GM18498 (cell line): Measurements from ENCODE around the gene TMEM204.

Experiments used
- ATAC-seq: cut with Tn5 transposase; IDR thresholded peaks from one replicate; pipeline ENCODE4 v1.9.1; 2021; ENCODE audit warnings: mild to moderate bottlenecking, moderate library complexity; ENCODE audit not compliant: unreplicated experiment

TMEM204 gene

DNA sequence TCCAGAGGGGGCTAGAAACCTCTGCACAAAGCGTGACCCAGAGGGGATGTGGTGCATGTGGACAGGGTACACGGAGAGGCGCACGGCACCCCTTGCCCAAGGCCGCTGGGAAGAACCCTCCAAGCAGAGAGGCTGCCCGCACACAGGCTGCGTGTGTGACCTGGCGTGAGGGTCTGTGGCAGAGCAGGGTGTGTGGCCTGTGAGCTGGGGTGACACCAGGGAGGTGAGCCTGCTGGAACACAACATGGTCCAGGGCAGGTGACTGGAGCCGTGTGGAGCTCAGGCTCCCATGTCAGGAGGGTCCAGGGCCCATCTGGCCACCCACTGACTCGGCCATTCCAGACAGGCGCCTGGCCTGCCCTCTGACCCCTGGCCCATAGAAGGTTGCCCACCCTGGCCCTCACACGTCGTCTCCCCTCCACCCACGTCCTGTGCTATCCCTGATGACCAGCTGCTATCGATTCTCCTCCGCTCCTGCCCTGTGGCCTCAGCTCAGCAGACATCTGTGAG lies 14.8 kb upstream of the TMEM204 start:
- no peak for ATAC-seq

DNA sequence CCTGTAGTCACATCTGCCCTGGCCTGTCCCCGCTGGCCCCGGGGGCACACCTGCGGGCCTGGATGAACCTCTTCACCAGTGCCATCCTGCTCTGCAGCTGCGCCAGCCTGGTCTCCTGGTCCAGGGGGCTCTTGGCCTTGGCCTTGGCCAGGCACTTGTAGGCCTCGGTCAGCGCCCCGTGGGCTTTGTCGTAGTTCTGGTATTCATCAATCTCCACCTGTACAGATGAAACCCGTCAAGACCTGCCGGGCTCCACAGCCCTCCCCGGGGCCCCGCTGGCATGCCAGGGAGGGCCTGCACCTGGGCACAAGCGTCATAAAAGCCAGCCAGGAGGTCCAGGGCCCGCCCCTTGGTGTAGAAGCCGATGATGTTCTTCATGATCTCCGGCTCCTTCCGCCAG lies 13.6 kb upstream of the TMEM204 start:
- ATAC-seq, result no peak

DNA sequence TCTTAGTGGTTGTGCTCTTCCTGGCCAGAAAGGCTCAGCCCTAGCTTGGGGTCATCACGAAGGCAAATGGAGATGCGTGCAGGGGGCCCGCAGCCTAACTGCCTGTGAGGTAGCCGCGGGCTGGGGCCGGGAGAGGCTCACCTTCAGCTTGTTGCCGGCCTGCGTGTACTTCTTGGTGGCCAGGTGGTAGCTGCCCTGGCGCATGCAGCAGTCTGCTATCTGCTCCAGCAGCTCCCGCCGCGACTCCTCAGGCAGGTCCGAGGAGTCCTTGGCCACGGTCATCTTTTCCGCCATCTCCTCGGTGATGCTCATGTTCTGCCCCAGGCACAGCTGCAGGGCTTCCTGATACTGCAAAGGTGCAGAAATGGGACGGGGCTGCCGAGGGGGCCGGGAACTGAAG lies 13.0 kb upstream of the TMEM204 start:
- no peak for ATAC-seq

DNA sequence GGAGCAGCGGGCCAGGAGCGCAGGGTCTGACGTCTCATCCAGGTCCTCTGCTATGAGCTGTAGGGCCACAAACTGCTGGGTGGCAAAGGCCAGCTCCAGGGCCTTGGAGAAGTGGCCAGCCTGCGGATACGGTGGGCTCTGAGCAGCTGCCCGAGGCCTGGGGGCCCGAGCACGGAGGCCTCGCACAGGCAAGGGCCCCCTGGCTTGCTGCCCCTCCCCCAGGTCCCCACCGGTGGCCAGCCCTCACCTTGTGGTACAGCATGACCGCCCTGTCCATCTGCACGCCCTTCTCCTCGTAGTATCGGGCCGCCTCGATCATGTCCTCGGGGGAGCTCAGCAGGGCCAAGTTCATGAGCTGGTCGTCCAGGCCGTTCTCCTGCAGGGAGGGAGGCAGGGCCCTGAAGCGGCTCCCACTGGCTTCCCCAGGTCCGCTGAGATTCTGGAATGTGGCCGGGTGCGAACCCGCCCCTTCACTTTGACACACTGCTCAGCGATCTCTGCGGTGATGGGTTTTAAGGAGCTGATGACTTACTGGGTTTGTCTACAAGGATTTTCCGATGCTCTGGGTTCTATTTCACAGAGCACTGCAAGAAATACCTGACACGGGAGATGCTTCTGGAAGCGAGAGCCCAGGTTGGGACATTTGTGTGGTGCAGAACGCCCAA lies 9.8 kb upstream of the TMEM204 start:
- ATAC-seq, result no peak

DNA sequence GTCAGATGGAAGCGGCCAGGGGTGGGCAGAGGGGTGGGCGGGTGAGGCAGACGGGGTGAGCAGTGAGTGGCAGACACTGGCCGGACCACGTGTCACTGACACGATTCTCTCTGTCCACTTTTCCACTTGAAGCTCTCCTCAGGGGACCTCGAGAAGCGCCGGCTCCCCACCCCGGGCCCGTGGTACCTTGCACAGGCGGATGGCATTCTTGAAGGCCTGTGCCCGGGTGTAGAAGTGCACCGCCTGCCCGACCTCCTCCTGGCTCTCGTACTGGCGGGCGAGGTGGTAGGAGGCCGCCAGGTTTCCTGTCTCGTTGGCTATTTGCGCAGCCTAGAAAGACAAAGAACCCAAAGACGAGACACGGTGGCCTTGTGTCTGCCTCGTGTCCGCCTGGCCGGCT lies 9.1 kb upstream of the TMEM204 start:
- no peak for ATAC-seq

DNA sequence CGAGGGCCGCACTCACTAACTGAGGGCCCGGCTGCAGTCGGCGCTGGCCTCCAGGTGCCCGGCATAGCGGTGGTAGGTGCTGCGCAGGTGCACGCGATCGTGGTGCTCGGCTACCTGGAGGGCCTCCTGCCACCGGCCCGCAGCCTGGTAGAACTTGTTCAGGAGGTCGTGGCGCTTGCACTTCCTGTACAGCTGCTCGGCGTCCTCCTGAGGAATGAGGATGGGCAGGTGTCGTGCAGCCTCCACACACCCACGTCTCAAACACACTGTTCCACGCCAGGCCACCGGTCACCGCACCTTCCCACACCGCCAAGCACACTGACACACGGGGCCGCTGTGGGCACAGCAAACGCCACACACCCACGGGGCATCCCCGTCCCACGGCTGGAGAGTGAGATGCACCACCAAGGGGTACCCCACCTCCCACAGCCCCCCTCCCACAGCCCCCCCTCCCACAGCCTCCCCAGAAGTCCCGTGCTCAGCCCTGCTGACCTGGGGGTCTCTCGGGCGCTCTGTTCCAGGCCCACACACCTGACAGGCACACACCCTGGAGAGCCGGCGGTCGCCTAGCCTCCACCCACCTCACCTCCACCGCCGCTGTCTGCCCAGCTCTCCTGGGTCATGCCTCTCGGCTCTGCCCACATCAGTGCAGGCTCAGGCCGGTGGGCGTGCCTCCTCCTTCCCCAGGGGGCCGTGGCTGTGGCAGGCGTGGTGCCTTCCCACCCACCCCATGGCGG lies 7.4 kb upstream of the TMEM204 start:
- no peak for ATAC-seq

DNA sequence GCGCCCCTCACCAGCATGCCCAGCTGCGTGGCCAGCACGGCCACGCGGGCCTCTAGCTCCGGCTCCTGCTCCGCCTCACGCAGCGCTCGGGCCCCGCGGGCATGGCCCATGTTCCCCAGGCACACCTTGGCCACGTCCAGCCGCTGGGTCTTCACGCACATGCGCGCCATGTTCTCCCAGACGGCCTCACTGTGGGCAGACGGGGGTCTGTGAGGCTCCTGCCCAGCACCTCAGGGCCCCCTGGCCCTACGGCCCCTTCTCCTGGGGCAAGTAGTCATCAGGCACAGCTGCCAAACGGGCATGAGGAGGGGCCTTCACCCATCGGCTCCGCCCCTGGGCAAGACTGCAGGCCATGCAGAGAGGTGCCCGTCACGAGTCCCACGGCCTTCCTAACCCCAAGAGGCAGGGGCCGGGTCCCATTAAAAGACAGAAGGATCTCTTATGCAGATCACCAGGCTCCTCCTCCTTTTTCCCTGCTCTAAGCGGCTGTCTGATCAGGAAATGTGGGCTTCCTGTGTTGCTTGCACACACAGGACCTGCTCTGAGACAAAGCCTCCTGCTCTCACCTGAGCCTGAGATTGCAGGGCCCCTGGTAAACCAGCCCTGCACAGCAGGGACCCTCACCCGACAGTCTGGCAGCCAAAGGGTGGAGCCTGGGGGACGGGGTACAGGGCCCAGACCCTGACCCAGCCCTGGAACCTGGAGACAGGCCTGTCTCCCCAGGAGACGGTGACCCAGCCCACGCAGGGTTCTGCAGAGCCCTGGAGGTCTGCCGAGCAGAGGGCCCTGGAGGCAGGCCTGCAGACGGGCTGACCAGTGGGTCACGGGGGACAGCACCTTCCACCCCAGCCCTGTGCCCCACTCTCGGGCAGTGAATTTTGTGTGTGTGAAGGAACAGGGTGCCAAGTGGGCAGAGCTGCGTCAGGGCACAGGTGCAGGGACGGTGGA lies 6.6 kb upstream of the TMEM204 start:
- no peak for ATAC-seq

DNA sequence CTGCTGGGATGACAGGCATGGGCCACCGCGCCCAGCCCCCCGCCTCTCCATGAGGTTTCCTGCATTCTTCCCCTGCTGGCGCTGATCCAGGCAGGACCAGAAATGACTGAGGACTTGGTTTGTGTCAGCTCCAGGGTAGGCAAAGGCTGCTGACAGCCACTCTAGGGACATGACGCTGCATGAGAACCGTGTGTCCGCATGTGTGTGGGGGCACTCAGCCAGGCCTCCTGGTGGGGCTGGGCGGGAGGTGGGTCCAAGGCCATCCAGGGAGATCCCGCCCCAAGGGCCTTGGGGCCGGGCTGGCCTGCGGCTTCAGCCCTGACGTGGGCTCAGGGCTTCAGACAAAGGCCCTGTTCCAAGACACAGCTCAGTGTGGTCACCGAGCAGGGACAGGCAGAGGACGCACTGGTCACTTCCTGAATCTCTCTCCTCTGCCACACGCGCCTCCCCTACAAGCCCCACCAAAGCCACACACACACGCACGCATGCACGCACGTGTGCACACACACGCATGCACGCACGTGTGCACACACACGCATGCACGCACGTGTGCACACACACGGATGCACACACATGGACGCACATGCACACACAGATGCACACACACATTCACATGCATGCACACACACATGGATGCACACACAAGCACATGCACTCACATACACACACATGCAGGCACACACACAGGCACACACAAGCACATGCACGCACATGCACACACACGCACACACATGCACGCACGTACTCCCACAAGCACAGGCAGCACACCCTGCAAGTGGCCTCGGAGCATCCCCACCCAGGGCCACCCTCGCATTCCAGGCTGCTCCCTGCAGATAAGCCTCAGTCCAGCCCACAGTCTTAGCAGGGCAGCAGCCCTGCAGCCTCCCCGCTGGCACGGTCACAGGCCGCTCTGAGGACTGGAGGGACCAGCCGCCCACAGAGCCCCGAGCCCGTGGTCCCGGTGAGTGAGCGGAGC lies 5.3 kb upstream of the TMEM204 start:
- no peak for ATAC-seq

DNA sequence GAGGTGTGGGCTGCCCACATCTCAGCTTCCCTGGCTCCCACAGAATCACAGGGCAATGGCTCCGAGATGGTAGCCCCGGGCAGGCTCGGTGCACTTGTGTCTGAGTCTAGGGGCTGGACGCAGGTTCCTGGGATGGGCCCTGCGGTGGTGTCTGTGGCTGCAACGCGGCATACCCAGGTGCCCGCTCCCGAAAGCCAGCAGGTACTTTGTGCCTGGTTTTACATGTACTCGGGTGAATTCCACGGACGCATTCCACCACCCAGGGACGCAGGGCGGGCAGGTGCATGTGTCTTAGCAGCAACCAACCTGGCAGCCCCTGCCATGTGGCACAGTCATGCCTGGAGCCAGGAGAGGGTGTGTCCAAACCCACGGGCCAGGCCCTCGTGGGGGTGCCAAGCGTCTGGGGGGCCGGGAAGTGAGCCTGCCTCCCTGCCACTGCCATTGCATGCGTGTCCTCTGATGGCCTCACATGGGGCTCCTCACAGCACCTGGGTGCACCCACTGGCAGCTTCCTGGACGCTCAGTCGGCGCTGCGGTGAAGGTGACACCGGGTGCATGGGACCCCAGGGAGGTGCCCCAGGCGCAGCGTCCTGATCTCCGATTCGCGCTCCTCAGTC lies 4.4 kb upstream of the TMEM204 start:
- ATAC-seq, result no peak

DNA sequence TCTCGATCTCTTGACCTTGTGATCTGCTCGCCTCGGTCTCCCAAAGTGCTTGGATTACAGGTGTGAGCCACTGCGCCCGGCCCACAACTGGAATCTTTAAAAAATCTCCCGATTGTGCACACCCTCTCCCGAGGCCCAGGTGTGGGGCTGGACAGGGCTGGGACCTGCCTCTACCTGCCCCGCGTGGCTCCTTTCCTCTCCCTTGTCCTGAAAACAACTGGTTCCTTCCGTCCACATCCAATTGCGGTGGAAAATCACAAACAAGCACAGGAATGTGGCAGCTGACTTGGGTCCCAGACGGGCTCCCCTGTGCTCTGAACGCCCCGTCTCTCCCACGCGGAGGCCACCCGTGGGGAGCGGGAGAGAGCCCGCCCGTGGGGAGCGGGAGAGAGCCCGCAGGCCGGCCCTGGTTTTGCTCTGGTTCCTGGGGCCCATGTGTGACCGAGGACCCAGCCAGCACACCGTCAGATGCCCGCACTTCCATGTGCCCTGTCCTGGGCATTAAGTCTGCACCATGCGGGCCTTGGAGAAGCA lies 3.0 kb upstream of the TMEM204 start:
- ATAC-seq, result no peak

DNA sequence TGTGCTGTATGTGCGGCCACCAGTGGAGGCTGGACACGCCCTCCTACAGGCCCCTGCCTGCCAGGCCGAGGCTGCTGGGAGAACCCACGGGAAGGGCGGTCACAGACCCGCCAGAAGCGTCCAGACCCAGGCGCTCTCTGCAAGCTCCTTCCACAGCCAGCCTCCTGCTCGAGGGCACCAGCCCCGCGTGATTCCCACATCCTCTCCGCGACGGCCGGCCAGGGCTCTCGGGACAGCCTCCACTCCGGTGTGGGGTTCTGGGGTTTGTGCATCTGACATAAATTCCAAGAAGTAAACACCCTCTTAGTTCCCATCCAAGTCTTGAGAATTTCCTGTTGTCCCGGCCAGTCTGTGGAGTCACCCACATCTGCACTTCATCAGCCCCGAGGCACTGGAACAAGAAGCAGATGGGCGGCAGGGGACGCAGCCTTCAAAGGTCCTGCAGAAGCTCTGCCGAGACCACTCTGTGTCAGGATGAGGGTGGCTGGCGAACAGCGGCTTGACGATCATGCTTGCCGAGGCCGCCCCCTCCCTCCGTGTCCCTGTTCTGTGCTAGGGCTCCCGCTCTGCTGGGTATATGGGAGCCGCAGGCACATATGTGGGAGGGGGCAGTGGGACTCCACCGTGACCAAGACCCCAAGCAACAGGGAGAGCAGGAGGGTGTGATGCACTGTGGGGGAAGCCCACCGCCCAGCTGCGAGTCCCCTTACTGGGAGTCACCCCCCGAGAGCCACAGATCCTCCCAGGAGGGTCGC lies 2.4 kb upstream of the TMEM204 start:
- no peak for ATAC-seq

DNA sequence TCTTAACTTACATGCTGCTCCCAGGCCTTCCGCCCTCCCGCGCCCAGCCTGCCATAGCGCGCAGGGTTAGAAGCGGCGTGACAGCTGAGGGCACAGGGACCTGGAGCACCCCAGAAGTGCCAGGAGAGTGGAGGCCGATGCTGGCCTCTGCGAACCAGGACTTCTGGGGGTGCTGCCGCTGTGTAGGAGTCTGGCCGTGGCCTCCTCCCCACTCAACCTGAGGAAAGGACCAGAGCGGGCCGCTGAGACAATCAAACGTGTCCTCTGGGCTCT lies 1.9 kb upstream of the TMEM204 start:
- ATAC-seq, result no peak

DNA sequence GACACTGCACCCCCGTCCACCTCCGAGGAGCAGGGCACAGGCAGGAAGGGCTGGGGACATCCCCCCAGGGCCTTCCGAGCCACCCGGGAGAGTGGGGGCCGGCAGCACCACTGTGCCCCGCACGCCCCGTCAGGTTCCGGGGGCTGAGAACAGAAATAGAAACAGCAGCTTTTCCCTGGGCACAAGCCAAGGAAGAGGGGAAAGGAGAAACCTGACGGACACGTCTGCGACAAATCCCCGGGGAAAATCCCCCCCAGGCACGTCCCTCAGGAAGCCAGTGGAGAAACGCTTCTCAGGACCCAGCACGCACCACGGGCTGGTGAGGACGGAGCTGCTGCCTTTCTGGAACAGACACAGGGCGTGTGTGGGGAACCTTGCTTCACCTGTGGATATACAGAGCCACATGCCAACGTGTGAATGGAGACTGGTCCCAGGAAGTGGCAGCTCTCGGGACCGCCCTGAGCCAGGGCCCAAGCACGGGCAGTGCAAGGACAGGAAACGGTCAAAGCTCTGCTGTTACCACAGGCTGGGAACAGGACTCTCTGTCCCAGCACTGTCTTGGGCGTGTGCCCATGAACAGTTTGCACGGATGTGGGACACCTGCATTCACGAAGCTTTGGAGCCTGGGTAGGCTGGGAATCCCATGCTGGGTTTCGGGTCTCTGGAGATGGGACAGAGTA lies 1.2 kb upstream of the TMEM204 start:
- no peak for ATAC-seq

DNA sequence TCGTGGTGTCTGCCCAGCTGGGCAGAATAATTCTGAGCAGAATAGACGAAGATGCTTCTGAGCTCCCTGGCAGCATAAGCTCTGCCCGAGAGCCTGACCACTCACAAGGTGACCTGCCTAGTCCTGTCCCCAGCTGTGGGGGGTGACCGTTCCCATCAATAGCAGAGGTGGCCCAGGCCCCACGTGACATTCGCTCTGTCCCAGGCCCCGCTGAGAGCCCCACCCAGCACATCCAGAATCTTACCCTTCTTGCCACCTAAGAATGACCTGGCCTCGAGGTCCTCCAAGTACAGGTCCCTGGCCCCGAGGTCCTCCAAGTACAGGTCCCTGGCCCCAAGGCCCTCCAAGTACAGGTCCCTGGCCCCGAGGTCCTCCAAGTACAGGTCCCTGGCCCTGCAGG lies 695 bp upstream of the TMEM204 start:
- no peak for ATAC-seq

DNA sequence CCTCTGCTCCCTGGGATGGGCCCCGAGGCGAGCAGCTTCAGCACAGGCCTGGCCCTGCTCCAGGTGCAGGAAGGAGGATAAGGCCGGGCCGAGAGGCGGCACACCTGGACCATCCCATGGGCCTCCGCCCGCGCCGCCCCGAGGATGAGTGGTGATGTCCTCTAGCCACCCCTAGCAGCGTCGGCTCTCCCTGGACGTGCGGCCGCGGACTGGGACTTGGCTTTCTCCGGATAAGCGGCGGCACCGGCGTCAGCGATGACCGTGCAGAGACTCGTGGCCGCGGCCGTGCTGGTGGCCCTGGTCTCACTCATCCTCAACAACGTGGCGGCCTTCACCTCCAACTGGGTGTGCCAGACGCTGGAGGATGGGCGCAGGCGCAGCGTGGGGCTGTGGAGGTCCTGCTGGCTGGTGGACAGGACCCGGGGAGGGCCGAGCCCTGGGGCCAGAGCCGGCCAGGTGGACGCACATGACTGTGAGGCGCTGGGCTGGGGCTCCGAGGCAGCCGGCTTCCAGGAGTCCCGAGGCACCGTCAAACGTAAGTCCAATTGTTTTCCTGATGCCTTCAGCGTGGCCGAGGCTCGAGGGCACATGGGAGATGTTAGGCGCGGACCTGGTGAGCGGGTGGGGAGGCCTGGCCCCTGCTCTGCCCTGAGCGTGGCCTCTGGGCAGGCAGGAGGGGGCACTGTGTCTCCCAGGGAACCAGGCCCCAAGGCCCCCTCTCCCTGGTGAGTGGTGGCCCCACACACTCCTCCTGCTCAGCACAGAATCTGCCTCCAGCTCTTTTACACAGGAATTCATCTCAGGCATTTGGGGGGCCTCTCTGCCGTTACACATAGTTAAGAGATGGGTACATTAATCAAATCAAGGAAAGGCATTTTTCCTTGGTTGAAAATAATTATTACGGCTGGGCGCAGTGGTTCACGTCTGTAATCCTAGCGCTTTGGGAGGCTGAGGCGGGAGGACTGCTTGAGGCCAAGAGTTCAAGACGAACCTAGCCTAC lies 855 bp downstream of the TMEM204 start:
- no peak for ATAC-seq

DNA sequence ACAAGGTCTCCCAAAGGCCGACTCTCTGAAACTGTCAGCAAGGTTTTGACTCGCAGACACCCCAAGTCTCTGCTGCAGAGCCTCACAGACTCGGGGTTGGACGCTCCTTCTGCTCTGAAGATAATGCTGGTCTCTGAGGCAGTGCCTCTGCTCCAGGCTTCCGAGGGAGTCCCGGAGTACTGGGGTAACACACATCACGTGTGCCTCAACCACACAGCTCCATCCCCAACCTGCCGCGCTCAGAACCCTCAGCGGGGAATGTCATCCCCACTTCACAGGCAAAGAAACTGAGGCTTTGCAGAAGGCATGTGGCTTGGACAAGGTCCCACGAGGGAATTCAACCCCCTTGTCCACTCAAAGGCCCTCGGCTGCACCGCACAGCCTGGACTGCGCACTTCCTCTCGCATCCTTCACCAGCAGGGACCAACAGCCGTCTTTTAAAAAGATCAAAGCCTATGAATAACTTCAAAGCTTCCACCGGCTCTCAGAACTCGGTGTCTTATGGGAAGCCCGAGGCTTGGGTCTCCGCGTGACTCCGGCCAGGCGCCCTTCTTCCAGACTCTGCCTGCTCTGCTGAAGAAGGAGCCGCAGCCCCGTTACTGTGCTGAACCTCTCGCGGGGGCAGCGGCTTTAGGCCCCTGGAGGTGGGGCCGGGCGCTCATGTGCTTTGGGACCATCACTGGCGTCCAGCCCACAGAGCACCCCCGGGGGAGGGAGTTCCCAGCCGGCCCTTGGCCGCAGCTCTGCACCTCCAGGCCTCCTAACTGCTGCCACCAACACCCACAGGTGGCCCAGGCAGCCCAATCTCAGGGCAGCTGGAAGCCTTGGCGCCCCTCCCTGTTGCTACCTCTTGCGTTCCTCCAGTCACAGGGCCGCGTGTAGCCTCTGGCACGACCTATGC lies 2.2 kb downstream of the TMEM204 start:
- ATAC-seq, result no peak
